Activated naive CD4-positive, alpha-beta T cell treated with anti-CD3 and anti-CD28 coated beads, Interleukin-2, amount 10 ng/mL, durations not matched to agents 7 days and 5 days (primary cell): Measurements from ENCODE around the gene ALDH16A1.

ENCODE experiments used
- CTCF ChIA-PET: fragments of 350-600 bp; sonication (Branson Sonifier 250); formaldehyde crosslinking; loops from one replicate; lab custom pipeline; 2021; ENCODE audit warnings: antibody characterized with exemption; lab: Charles Lee
- DNase-seq: peaks from one replicate; pipeline ENCODE4 v3.0.0-alpha.2; 2020
- H3K27ac Mint-ChIP-seq: one replicate; pipeline ENCODE4 v1.8.0; 2021; ENCODE audit warnings: mild to moderate bottlenecking, moderate library complexity, mixed read lengths
- H3K27me3 Mint-ChIP-seq: one replicate; pipeline ENCODE4 v1.8.0; 2021; ENCODE audit warnings: mild to moderate bottlenecking, mixed read lengths
- H3K36me3 Mint-ChIP-seq: one replicate; pipeline ENCODE4 v1.8.0; 2021; ENCODE audit warnings: mixed read lengths
- H3K4me1 Mint-ChIP-seq: one replicate; pipeline ENCODE4 v1.8.0; 2021; ENCODE audit warnings: mixed read lengths
- H3K4me3 Mint-ChIP-seq: one replicate; pipeline ENCODE4 v1.8.0; 2021; ENCODE audit warnings: mild to moderate bottlenecking, moderate library complexity, mixed read lengths
- H3K9me3 Mint-ChIP-seq: one replicate; pipeline ENCODE4 v1.8.0; 2021; ENCODE audit warnings: mixed read lengths

ALDH16A1 gene

GRCh38 chr19:49486710-49487276, 33.8 kb downstream of the ALDH16A1 start:
- Mint-ChIP-seq H3K9me3 (no peaks in the 10 kb centered on the region), H3K27me3 (peaks cover 8% of the 10 kb centered on the region), H3K36me3 (peaks cover 71% of the 10 kb centered on the region), H3K4me3 (peak overlapping the region; percentile 100), H3K27ac (peak overlapping the region; percentile 97), H3K4me1 (peaks cover 56% of the 10 kb centered on the region)
- CTCF ChIA-PET: interaction anchor here (0.6 kb wide), 1 partner anchor 164 kb away, joined by 6 read pairs; no protein-coding TSS in a partner anchor
- DNase-seq: no peak

DNA sequence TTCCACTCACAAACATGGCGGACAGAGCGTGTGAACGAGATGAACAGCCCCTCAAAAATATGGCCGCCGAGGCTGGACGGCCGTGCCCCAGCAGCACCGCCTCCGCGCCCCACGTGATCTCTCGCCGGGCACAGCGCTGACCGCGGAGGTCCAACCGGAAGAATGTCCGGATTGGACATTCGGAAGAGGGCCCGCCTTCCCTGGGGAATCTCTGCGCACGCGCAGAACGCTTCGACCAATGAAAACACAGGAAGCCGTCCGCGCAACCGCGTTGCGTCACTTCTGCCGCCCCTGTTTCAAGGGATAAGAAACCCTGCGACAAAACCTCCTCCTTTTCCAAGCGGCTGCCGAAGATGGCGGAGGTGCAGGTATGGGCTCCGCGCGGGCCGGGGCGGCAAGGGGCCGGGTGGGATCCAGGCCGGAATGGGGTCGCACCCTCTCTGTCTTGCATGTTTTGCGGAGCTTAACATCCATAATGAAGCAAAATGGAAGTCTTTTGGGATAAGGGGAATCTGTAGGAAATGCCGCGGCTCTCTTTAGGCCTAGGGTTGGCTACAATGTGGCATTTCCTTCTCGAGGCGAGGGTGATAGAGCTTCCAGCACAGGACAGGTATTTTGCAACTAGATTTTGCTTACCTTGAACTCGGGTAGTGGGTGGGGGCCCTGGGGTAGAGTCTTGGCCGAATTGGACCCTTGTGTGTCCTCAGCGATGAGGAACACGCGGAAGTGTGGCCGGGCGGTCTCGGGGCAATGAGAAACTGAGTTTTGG, 34.4 kb downstream of the ALDH16A1 start, which contains the start of gene RPL13A:
RPL13A (plus strand) TSS at position 332 of the 769 bp plus-strand sequence; CDS start at position 354, 22 bp downstream.
- Mint-ChIP-seq H3K36me3 (peaks cover 74% of the 10 kb centered on the region), H3K4me1 (peaks cover 54% of the 10 kb centered on the region), H3K27me3 (peaks cover 8% of the 10 kb centered on the region), H3K4me3 (peak within 1 kb of the TSS; percentile 100), H3K9me3 (no peaks in the 10 kb centered on the region), H3K27ac (peak within 1 kb of the TSS; percentile 97)
- DNase-seq: peak; percentile 100
- CTCF ChIA-PET: interaction anchor here (0.6 to 2.2 kb wide), 3 partner anchors 11 to 165 kb away, joined by 4 to 9 read pairs (median 6); partner anchors contain the start of gene FLT3LG

DNA sequence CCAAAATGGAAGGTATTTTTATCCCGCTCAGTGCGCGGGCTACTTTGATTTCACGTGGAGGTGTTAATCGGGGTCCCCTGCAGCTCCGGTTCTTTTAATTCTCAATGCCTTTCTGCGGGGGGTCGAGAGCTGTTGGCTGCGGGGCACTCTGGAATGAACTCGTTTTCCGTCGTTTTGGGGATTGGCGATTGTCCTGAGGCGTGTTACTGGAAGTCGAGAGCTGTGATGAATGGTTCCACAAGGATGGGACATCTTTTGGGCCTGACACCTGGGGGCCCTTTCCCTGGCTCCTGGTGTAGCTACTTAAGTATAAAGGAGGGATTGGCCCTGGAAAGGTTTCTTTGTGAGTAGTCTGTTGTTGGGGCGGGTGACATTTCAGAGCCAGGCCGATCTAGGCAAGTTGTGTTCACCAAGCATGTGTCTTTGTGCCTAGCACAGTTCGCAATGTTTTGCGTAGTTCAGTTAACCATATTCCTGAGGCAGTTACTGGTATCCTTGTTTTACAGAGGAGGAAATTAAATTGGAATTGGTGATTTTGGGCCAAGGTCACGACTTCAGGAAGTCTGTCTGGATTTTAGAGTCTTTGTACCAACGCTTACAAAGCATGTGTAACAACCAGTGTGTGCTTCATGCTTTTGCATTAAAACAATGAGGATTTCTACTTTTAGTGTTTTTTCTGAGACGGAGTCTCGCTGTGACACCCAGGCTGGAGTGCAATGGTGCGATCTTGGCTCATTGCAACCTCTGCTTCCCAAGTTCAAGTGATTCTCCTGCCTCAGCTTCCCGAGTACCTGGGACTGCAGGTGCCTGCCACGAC, 35.2 kb downstream of the ALDH16A1 start:
- H3K27me3 Mint-ChIP-seq: peaks cover 8% of the 10 kb centered on the region
- DNase-seq: no peak
- CTCF ChIA-PET: interaction anchor here (0.8 to 2.2 kb wide), 2 partner anchors 12 to 15 kb away, joined by 4 to 9 read pairs; partner anchors contain the start of gene FLT3LG
- peaks cover 79% of the 10 kb centered on the region for H3K36me3 Mint-ChIP-seq
- no peaks in the 10 kb centered on the region for H3K9me3 Mint-ChIP-seq
- peaks cover 60% of the 10 kb centered on the region for H3K4me1 Mint-ChIP-seq
- H3K27ac Mint-ChIP-seq: peak overlapping the region; percentile 97
- H3K4me3 Mint-ChIP-seq: peak overlapping the region; percentile 100

- Mint-ChIP-seq H3K27ac (peak overlapping the region; percentile 97), H3K36me3 (peaks cover 78% of the 10 kb centered on the region), H3K4me1 (peaks cover 57% of the 10 kb centered on the region), H3K27me3 (peaks cover 8% of the 10 kb centered on the region), H3K9me3 (no peaks in the 10 kb centered on the region), H3K4me3 (peak overlapping the region; percentile 100)
- CTCF ChIA-PET: interaction anchor here (1.4 to 2.2 kb wide), 2 partner anchors 16 to 58 kb away, joined by 3 to 9 read pairs; partner anchors contain the start of gene FLT3LG
- DNase-seq: no peak
These were observed 36.0 kb downstream of the ALDH16A1 start for GRCh38 chr19:49488863-49489537.

DNA sequence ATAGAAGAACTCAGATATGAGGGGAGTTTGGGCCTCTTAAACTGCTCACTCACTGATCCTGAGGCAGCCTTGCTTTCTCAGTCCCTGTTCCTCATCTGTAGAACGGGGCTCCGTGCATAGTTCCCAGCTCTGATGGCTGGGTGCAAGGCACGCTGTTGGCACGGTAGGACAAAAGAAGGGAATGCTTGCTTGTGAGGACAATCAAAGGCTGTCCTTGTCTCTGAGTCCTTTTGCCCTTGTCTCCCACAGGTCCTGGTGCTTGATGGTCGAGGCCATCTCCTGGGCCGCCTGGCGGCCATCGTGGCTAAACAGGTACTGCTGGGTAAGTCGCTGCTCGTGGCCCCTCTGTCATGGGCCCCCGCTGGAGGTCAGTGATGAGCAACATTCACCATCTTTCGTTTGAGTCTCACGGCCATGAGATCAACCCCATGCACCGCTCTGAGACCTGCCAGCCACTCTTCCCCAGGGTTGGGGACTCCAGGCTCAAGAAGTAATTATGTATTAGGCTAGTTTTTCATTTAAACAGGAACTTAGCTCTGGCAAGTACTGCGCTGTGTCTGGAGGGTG, 36.7 kb downstream of the ALDH16A1 start:
- Mint-ChIP-seq H3K4me1 (peaks cover 57% of the 10 kb centered on the region), H3K9me3 (no peaks in the 10 kb centered on the region), H3K27ac (peak overlapping the region; percentile 97), H3K36me3 (peaks cover 76% of the 10 kb centered on the region), H3K27me3 (peaks cover 8% of the 10 kb centered on the region), H3K4me3 (peak overlapping the region; percentile 100)
- DNase-seq: no peak
- CTCF ChIA-PET: interaction anchor here (1.0 to 1.4 kb wide), 2 partner anchors 13 to 57 kb away, joined by 3 to 4 read pairs; no protein-coding TSS in a partner anchor

GRCh38 chr19:49490287-49491029, 37.4 kb downstream of the ALDH16A1 start:
- H3K36me3 Mint-ChIP-seq: peaks cover 75% of the 10 kb centered on the region
- CTCF ChIA-PET: interaction anchor here (1.0 to 1.4 kb wide), 2 partner anchors 13 to 56 kb away, joined by 3 to 4 read pairs; no protein-coding TSS in a partner anchor

GRCh38 chr19:49491030-49491803, 38.2 kb downstream of the ALDH16A1 start:
- peaks cover 61% of the 10 kb centered on the region for H3K4me1 Mint-ChIP-seq
- H3K27me3 Mint-ChIP-seq: peaks cover 8% of the 10 kb centered on the region
- H3K27ac Mint-ChIP-seq: peak overlapping the region; percentile 60
- CTCF ChIA-PET: no interaction called here
- no peak for DNase-seq
- H3K36me3 Mint-ChIP-seq: peaks cover 69% of the 10 kb centered on the region
- H3K4me3 Mint-ChIP-seq: peak overlapping the region; percentile 100
- H3K9me3 Mint-ChIP-seq: no peaks in the 10 kb centered on the region

More at GRCh38 chr19:49490287-49491029, 37.4 kb downstream of the ALDH16A1 start:
- Mint-ChIP-seq H3K4me1 (peaks cover 61% of the 10 kb centered on the region), H3K27ac (peak overlapping the region; percentile 60), H3K4me3 (peak overlapping the region; percentile 100), H3K9me3 (no peaks in the 10 kb centered on the region), H3K27me3 (peaks cover 8% of the 10 kb centered on the region)
- no peak for DNase-seq

DNA sequence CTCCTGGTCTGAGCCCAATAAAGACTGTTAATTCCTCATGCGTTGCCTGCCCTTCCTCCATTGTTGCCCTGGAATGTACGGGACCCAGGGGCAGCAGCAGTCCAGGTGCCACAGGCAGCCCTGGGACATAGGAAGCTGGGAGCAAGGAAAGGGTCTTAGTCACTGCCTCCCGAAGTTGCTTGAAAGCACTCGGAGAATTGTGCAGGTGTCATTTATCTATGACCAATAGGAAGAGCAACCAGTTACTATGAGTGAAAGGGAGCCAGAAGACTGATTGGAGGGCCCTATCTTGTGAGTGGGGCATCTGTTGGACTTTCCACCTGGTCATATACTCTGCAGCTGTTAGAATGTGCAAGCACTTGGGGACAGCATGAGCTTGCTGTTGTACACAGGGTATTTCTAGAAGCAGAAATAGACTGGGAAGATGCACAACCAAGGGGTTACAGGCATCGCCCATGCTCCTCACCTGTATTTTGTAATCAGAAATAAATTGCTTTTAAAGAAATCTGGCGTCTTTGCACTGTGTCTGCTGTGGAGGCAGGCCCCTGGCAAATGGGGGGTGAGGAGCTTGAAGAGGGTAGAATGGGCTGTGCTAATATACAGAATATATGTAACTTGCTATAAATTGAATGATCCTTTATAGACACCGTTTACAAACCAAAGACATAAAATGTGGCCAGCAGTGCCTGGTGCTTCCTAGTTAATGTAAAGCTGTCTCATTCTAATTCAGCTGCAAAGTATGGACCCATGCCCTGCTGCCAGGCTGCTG, 39.0 kb downstream of the ALDH16A1 start:
- H3K9me3 Mint-ChIP-seq: no peaks in the 10 kb centered on the region
- H3K27me3 Mint-ChIP-seq: peaks cover 8% of the 10 kb centered on the region
- H3K27ac Mint-ChIP-seq: peak overlapping the region; percentile 83
- no peak for DNase-seq
- peaks cover 70% of the 10 kb centered on the region for H3K36me3 Mint-ChIP-seq
- CTCF ChIA-PET: interaction anchor here (1.2 to 1.3 kb wide), 2 partner anchors 11 to 55 kb away, joined by 3 to 4 read pairs; no protein-coding TSS in a partner anchor
- H3K4me1 Mint-ChIP-seq: peaks cover 59% of the 10 kb centered on the region
- peak overlapping the region; percentile 2 for H3K4me3 Mint-ChIP-seq

DNA sequence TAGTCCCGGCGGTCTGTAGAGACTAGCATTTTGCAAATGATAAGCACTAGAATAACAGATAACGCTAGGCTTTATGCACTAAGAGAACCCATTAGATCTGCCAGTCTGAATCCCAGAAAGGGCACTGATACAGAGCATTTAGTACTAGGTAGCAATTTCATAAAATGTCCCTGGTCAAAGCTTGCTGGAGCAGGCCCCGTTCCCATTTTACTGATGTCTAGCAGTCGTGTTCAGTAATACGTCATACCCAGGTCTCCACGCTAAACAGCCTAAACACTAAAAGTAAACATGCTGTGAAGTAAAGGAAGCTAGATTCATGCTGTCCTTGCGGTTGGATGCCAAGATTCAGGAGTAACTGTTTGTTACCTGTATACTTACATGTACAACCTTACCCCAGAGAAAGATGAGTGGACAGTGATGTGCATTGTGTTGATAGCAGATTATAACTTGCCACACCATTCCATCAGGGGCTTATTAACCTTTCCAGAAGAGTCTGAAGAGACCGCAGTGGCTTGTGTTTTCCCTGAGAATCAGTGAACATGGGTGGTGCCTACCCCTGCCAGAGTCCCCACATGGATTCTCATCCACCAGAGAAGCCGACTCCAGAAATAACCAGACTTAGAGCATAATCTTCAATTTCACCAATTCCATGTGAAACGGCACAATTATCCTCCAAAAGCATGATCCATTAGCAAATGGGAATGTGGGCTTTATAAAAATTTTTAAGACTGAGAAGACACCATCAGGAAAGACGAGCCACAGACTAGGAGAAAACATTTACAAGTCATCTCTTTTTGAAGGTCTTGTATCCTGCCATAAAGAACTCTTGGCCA, 39.8 kb downstream of the ALDH16A1 start:
- Mint-ChIP-seq H3K27ac (peak overlapping the region; percentile 83), H3K36me3 (peaks cover 70% of the 10 kb centered on the region), H3K9me3 (no peaks in the 10 kb centered on the region), H3K27me3 (peaks cover 3% of the 10 kb centered on the region), H3K4me3 (peak overlapping the region; percentile 8), H3K4me1 (peaks cover 62% of the 10 kb centered on the region)
- CTCF ChIA-PET: interaction anchor here (1.2 to 1.3 kb wide), 2 partner anchors 10 to 54 kb away, joined by 3 to 4 read pairs; no protein-coding TSS in a partner anchor
- DNase-seq: no peak

GRCh38 chr19:49496574-49497008, 43.6 kb downstream of the ALDH16A1 start:
- CTCF ChIA-PET: interaction anchor here (1.4 kb wide), 1 partner anchor 20 kb away, joined by 5 read pairs; no protein-coding TSS in a partner anchor
- H3K4me3 Mint-ChIP-seq: peak overlapping the region; percentile 100
- H3K36me3 Mint-ChIP-seq: peaks cover 63% of the 10 kb centered on the region
- H3K9me3 Mint-ChIP-seq: no peaks in the 10 kb centered on the region
- peak overlapping the region; percentile 99 for H3K27ac Mint-ChIP-seq
- DNase-seq: no peak
- peaks cover 57% of the 10 kb centered on the region for H3K4me1 Mint-ChIP-seq
- H3K27me3 Mint-ChIP-seq: peaks cover 3% of the 10 kb centered on the region
